ENCODE measurements around the gene SLC4A1.
A peak's percentile ranks its signal among the peaks of the same experiment; 100 is the strongest.

SLC4A1 gene

GRCh38 chr17:44207743-44208142 is 60.2 kb downstream of the SLC4A1 start:
- peaks cover 3% of the 10 kb centered on the region; the same call in 1 of the 2 replicates for H3K4me1 ChIP-seq
- in situ Hi-C loops (cut with MboI; ENCODE audit: low sequenced_read_pairs): no loop called here

DNA sequence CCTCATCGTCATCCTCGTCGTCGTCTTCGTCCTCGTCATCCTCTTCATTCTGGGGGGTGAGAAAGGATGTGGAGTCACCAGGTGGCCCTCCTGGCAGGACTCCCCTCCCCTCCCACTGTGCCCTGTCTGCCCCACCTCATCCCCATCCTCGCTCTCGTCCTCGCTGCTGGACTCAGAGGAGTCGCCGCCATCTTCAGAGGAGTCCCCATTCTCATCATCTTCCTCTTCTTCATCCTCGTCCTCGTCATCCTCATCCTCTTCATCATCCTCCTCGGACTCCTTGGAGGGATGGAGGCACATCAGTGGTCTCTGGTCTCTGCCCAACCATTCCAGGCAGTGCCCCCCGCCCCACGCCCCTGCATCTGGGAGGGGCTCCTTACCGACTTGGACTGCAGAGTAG is 60.6 kb downstream of the SLC4A1 start:
- H3K4me3 ChIP-seq: no peak overlapping the region
- H3K4me1 ChIP-seq: peaks cover 3% of the 10 kb centered on the region; the same call in 1 of the 2 replicates
- in situ Hi-C loops (cut with MboI; ENCODE audit: low sequenced_read_pairs): no loop called here
- DNase-seq (ENCODE audit: low spot score in 2 of 2): no peak
- no peaks in the 10 kb centered on the region for H3K9me3 ChIP-seq
- peaks cover 47% of the 10 kb centered on the region for H3K36me3 ChIP-seq (replicated peaks)
- H3K27me3 ChIP-seq (ENCODE audit: low read depth): no peaks in the 10 kb centered on the region

More at GRCh38 chr17:44207743-44208142, 60.2 kb downstream of the SLC4A1 start:
- no peaks in the 10 kb centered on the region for H3K27me3 ChIP-seq (ENCODE audit: low read depth)
- peaks cover 47% of the 10 kb centered on the region for H3K36me3 ChIP-seq (replicated peaks)
- no peak for DNase-seq (ENCODE audit: low spot score in 2 of 2)
- H3K9me3 ChIP-seq: no peaks in the 10 kb centered on the region
- H3K4me3 ChIP-seq: no peak overlapping the region

DNA sequence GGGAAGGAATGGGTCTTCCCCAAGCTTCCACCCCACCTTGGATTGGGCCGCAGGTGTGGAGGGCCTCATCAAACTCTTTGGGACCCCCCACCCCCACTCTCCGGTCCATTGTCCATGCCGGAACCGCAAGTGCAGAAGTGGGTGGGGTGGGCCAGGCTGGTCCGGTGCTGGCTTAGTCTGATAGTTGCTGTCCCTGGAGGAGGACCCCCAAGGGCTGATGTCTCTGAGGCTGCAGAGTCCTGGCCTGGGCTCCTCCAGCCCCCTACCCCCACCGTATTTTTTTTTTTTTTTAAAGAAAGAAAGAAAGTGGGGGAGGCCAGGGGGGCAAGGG is 61.1 kb downstream of the SLC4A1 start:
- peaks cover 3% of the 10 kb centered on the region; the same call in 1 of the 2 replicates for H3K4me1 ChIP-seq
- no peaks in the 10 kb centered on the region for H3K9me3 ChIP-seq
- in situ Hi-C loops (cut with MboI; ENCODE audit: low sequenced_read_pairs): no loop called here
- H3K27me3 ChIP-seq (ENCODE audit: low read depth): no peaks in the 10 kb centered on the region
- H3K4me3 ChIP-seq: no peak overlapping the region
- peaks cover 46% of the 10 kb centered on the region for H3K36me3 ChIP-seq (replicated peaks)
- no peak for DNase-seq (ENCODE audit: low spot score in 2 of 2)

DNA sequence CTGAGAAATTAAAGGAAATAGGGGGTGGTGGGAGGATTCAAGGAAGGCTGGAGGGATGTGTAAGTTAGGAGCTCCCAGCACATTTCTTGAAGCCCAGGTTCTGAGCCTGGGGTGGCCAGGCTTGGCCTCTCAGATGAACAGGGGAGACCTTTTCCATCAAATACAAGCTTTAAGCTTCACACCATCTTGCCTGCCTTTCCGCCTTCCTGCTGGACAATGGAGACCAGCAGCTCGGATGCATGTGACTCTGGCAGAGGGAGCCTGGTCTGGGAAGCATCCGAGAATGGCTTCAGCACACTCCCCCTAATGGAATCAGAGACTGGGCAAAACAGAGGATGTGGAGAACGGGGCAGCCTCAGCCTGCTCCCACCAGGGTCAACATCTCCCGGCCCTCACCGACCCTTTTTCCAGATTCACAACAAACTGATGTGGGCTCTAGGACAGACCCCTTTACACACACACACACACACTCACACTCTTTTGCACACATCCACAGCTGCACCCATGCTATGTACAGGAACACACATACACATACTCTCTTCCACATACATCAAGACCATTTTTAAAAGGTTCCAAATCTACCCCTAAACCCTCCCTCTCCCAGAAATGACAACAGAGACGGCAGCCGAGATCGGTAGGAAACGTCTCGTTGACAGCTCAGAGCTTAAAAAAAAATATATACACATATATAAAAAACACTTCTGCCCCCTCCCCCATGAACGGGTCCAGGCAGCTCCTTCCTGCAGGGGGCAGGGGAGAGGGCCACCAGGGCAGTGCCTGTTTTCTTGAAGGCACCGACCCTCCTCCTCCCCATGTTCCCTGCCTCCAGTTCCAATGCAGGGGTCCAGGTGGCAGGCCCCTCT is 61.7 kb downstream of the SLC4A1 start:
- no peak overlapping the region for H3K4me3 ChIP-seq
- peaks cover 4% of the 10 kb centered on the region; the same call in 1 of the 2 replicates for H3K4me1 ChIP-seq
- no peaks in the 10 kb centered on the region for H3K27me3 ChIP-seq (ENCODE audit: low read depth)
- H3K9me3 ChIP-seq: no peaks in the 10 kb centered on the region
- DNase-seq (ENCODE audit: low spot score in 2 of 2): no peak
- peaks cover 40% of the 10 kb centered on the region for H3K36me3 ChIP-seq (replicated peaks)
- in situ Hi-C loops (cut with MboI; ENCODE audit: low sequenced_read_pairs): no loop called here

DNA sequence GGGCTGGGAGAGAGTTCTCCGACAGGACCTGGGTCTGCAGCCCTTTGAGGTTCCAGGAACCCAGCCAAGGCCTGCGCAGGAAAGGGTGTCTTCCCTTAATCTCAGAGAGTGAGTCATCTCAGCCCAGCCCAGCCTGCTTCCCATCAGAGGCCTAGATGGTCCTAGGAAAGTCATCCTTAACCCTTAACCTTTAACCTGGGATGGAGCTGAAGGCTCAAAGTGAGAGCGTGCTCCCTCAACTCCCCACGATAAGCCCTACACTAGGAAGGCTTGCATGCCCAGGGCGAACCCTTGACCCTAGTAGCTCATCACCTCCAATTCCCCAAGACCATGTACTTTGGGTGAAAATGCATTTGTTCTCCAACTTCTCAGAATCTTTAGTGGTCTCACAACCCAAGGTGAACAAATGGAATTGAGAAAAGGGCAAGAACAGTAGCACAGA is 63.5 kb downstream of the SLC4A1 start:
- in situ Hi-C loops (cut with MboI; ENCODE audit: low sequenced_read_pairs): no loop called here
- Histone ChIP-seq H3K9me3 (no peaks in the 10 kb centered on the region), H3K27me3 (ENCODE audit: low read depth) (no peaks in the 10 kb centered on the region), H3K36me3 (replicated peaks) (peaks cover 23% of the 10 kb centered on the region), H3K4me1 (peaks cover 6% of the 10 kb centered on the region; the same call in 1 of the 2 replicates), H3K4me3 (no peak overlapping the region)
- no peak for DNase-seq (ENCODE audit: low spot score in 2 of 2)

DNA sequence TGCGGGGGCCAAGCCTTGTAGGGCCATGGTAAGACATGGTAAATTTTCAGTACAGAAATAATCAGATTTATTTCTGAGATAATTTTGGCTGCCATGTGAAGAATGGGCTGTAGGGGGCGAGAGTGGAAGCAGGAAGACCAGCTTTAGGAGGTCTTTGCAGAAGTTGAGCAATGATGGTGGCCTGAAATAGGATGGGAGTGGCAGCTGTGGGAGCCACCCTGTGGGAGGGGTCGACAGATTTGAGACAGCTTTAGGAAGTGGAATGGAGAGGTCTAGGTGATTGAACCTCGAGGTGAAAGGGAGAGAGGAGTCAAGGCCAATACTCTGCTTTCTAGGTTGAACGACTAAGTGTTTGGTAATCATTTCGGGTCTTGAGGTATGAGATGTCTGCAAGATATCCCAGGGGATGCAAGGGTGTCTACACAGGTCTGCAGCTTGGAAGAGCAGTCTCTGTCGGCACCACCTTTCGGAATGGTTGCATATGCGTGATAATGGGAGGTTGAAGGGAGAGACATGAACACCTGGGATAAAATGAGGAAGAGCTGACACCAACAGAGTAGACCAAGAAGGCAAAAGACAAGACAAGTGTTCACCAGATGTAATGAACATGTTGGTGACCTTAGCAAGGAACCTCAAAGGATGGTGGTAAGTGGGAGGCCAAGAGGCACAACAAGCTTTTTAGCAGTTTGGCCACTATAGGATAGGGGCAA is 64.0 kb downstream of the SLC4A1 start:
- H3K27me3 ChIP-seq (ENCODE audit: low read depth): no peaks in the 10 kb centered on the region
- no peaks in the 10 kb centered on the region for H3K9me3 ChIP-seq
- no peak overlapping the region for H3K4me3 ChIP-seq
- peaks cover 6% of the 10 kb centered on the region; the same call in 1 of the 2 replicates for H3K4me1 ChIP-seq
- peaks cover 17% of the 10 kb centered on the region for H3K36me3 ChIP-seq (replicated peaks)
- in situ Hi-C loops (cut with MboI; ENCODE audit: low sequenced_read_pairs): no loop called here
- DNase-seq (ENCODE audit: low spot score in 2 of 2): peak; percentile 63 to 80

DNA sequence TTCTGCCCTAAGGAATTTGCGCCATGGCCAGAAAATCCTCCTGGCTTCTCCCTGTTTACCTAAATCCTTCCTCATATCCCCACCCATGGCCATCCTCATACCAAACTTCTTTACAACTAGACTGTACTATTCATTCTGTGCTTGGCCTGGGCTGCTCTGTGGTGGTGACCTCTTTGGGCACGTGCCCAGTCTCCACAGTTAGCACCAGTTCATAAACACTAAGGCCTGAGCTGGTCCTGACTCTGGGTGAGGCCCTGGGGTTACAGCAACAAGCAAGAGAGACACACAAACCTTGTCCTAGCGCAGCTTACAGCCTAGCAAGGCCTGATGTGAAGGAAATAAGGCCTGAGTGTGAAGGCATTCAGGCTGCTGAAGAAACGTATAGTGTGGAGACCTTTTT is 65.2 kb downstream of the SLC4A1 start:
- DNase-seq (ENCODE audit: low spot score in 2 of 2): no peak
- Histone ChIP-seq H3K9me3 (no peaks in the 10 kb centered on the region), H3K27me3 (ENCODE audit: low read depth) (no peaks in the 10 kb centered on the region), H3K4me3 (no peak overlapping the region), H3K36me3 (replicated peaks) (peaks cover 8% of the 10 kb centered on the region), H3K4me1 (peaks cover 12% of the 10 kb centered on the region)
- in situ Hi-C loops (cut with MboI; ENCODE audit: low sequenced_read_pairs): no loop called here

DNA sequence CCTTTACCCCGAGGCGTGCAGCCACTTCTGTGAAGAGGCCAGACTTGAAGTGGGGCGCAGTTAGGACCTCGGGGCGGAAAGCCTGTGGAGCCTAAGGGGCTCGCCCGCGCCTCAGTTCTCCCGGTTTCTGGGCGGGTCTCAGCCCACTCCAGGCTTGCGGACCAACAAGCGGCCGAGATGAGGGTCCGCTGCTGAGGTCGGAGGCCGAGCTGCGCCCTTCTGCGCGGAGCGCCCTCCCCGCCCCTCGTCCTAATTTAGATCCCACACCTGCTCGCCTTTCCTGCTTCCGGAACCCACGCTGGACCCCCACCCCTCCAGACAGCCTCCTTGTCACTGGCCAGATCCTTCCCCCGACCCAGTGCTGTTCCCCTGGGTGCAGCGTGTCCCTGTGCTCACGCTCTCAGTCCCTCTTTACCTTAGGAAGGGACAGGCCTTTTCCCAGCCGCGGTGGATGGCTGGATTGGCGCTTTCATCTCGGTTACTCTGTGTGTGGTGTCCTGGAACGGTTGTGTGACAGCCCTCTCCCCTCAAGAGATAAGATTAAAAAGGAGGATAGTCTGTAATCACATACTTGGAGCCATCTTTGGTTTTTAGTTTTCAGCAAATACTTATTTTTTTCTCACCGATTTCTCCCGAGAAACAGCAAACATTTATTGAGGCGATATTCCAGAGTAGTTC is 67.3 kb downstream of the SLC4A1 start:
- Histone ChIP-seq H3K4me1 (peaks cover 12% of the 10 kb centered on the region), H3K36me3 (replicated peaks) (peaks cover 14% of the 10 kb centered on the region), H3K27me3 (ENCODE audit: low read depth) (no peaks in the 10 kb centered on the region), H3K4me3 (peak overlapping the region; percentile 75), H3K9me3 (no peaks in the 10 kb centered on the region)
- in situ Hi-C loops (cut with MboI; ENCODE audit: low sequenced_read_pairs): no loop called here
- DNase-seq (ENCODE audit: low spot score in 2 of 2): no peak

- in situ Hi-C loops (cut with MboI; ENCODE audit: low sequenced_read_pairs): no loop called here
- H3K36me3 ChIP-seq (replicated peaks): peaks cover 22% of the 10 kb centered on the region
- H3K9me3 ChIP-seq: no peaks in the 10 kb centered on the region
- peak within 1 kb of the TSS; percentile 75 for H3K4me3 ChIP-seq
- H3K4me1 ChIP-seq: peaks cover 12% of the 10 kb centered on the region
- H3K27me3 ChIP-seq (ENCODE audit: low read depth): no peaks in the 10 kb centered on the region
- peak; percentile 98 to 100 for DNase-seq (ENCODE audit: low spot score in 2 of 2)
Observed at GRCh38 chr17:44199553-44200477, 68.1 kb downstream of the SLC4A1 start, which contains the start of gene ATXN7L3. Gene ATXN7L3, minus strand, starts transcription at chr17:44199884. Its CDS starts 1,814 bp downstream, at chr17:44198070.

DNA sequence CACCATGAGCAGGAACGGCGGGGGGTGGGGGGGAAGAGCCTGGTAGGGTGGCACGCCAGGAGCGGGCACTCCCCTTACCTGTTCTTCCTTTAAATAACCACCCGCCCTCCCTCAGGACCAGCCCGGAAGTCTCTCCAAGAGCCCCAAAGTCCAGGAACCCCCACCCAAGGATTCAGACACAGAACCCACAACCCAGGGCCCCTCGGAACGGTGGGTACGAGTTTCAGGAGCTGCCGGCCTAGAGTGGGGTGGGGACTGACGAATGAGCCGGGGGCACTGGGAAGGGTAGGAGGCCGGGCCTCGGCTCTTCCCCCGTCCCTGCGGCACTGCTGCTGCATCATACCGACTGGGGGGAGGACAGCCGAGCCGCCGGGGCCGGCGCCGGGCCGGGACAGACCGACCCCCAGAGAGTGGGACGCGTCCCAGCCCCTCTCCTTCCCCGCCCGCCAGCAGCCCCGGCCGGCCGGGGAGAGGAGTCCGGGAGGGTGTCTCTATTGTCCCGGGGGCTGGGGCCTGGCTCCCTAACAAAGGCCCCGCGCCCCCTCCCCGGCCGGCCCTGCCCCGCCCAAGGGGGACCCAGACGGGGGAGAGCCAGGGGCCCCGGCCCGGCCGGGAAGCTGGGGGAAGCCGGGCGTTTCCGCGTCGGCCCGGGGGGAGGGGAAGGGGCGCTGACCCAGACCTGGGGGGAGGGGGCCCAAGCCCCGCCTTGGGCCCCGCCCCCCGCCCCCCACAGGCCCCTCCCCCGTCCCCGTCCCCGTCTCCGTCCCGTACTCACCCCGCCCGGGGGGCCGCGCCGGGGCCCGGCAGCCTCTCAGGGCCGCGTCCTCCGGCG is 69.0 kb downstream of the SLC4A1 start:
- Histone ChIP-seq H3K27me3 (ENCODE audit: low read depth) (no peaks in the 10 kb centered on the region), H3K4me3 (peak overlapping the region; percentile 75), H3K9me3 (no peaks in the 10 kb centered on the region), H3K36me3 (replicated peaks) (peaks cover 31% of the 10 kb centered on the region), H3K4me1 (peaks cover 12% of the 10 kb centered on the region)
- DNase-seq (ENCODE audit: low spot score in 2 of 2): peak; percentile 39 to 73
- in situ Hi-C loops (cut with MboI; ENCODE audit: low sequenced_read_pairs): no loop called here

All from HAP-1 (cell line).